HG03520 (cell line): ENCODE results near the gene GTF2H4.

Experiments
- ATAC-seq: cut with Tn5 transposase; IDR thresholded peaks from one replicate; pipeline ENCODE4 v1.9.1; 2021; ENCODE audit warnings: mild to moderate bottlenecking, moderate library complexity; ENCODE audit not compliant: unreplicated experiment

The GTF2H4 gene

GRCh38 chr6:30882204-30882758, 25.7 kb upstream of the GTF2H4 start:
- ATAC-seq = no peak

DNA sequence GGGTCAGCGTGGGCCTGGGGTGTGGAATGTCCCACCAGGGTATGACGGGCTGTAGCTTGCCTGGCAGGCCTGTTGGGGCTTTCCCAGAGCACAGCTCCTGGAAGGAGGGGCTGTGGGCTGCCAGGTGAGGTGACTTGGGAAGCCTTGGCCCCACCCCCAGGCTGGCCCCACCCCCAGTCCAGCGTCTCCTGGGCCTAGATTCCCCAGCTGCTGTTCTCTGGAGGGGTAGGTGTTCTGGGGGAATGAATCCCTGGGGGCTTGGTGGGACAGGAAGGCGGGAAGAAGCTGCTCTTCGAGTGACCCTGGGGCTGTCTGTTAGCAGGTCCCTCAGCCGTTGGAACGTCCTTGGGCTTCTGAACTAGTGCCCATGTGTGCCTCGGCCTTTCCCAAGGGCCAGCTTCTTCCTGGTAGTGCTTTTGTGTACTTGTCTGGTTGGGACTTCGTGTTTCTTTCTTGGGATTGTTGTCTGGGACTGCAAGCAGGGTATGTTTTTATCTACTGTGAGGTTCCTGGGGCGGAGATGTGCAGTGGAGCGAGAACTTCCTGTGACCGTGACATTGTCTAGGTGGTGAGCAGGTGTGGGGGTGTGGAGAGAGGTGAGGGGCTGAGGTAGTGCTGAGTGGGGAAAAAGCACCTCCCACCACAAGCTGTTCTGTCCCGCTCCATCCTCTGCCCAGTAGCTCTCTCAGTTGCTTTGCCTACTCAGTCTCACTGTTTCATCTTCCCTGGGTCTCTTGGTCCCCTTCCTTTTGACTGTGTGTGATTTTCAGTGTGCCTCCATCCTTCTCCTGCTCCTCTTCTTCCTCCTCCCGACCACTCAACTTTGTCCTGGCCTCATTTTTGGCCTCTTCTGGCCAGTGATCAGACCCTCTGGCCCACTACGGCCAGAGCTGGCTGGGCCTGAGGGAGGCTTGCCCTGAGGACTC, 25.0 kb upstream of the GTF2H4 start:
- no peak for ATAC-seq

GRCh38 chr6:30883685-30884520, 24.1 kb upstream of the GTF2H4 start, which contains the start of gene DDR1:
Gene DDR1 (plus strand): TSS chr6:30884519. CDS start chr6:30888730, 4,211 bp downstream.
- ATAC-seq = no peak

DNA sequence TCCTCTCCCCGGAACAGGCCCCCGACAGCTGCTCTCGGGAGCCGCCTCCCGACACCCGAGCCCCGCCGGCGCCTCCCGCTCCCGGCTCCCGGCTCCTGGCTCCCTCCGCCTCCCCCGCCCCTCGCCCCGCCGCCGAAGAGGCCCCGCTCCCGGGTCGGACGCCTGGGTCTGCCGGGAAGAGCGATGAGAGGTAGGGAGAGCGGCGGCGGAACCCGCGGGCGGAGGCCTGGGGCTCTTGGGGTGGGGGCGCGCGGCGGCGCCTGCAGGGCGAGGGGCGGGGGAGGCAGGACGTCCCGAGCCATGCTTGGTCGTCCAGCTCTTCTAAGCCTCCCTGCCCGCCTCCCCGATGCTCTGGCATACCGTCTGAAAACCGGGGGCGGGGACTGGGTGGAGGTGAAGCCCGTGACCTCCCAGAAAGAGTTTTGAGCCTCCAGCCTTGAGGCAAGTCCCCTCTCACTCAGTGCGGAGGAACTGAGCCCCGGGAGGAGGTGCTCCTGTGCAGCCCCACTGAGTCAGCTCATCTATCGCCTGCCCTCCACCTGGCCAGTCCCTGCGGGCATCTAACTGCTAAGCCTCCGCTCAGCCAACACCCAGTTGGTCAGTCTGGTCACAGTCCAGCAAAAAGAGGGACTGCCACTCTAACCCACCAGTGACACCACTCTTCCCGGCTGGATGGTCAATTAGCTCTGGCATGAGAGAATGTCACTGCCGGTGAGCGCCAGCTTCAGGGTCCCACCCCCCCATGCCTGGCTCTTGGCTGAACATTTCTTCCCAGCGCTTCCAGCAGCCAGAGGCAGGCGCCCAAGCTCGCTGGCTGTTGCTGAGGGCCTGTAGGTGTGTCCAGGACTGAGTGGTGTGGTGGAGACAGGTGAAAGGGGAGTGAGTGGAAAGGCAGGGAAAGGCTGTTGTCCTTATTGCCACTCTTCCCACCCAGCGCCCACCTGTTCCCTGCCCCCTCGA, 23.2 kb upstream of the GTF2H4 start:
- ATAC-seq = no peak

- no peak for ATAC-seq
Measured at GRCh38 chr6:30885481-30885998, 22.5 kb upstream of the GTF2H4 start.

DNA sequence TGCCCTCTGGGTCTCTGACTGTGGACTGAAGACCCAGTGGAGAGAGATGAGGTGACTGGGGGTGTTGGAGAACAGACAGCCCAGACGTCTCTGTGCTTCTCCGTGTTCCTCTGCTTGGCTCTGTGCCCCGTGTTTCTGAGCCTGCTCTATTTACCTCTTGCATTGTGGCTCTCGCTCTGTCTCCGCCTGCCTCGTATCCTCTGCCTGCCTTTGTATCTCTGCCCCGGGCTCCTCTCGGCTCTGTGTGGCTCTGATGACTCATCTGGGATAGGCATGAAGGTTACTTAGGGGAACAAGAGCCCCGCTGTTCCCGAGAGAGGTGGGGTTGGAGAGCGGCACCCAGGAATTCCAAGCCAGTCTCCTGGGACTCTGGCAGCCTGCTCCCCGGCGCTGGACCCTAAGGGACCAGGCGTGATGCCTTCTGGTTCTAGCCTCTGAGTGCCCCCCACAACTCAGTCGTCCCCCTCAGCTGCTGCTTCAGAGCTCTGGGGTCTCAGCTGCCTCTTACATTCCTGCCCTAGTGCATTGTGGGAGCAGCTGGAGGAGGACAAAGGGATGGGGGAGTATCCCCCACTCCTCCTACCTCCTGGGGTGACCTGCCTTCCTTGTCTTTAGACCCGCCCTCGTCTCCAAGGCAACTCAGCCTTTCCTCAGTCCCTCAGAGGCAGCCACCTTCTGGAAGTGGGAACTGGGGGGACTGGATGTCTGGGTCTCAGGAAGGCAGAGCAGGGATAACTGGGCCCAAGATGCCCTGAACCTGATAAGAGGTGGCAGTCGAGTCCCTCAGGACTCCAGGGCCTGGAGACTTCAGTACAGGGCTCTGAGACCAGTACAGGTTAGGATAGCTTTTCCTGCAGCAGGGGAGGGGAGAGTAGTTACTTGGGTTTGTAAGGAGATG, 21.8 kb upstream of the GTF2H4 start:
- no peak for ATAC-seq

DNA sequence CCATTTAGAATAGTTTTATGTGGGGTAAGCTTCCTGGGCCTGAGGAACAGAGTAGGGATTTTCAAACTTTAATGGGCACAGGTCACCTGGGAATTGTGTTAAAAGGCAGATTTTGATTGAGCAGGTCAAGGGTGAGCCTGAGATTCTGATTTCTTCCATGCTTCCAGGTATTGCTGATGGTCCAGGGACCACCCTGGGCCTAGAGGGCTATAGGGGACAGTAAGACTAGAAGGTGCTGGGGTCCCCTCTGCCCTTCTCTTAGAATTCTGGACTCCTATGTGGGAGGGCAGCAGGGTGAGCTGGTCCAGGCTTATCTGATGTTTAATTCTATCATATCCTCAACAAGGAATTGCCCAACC, 21.1 kb upstream of the GTF2H4 start:
- ATAC-seq = no peak

- no peak for ATAC-seq
Measured at GRCh38 chr6:30887901-30888815, 19.8 kb upstream of the GTF2H4 start.

DNA sequence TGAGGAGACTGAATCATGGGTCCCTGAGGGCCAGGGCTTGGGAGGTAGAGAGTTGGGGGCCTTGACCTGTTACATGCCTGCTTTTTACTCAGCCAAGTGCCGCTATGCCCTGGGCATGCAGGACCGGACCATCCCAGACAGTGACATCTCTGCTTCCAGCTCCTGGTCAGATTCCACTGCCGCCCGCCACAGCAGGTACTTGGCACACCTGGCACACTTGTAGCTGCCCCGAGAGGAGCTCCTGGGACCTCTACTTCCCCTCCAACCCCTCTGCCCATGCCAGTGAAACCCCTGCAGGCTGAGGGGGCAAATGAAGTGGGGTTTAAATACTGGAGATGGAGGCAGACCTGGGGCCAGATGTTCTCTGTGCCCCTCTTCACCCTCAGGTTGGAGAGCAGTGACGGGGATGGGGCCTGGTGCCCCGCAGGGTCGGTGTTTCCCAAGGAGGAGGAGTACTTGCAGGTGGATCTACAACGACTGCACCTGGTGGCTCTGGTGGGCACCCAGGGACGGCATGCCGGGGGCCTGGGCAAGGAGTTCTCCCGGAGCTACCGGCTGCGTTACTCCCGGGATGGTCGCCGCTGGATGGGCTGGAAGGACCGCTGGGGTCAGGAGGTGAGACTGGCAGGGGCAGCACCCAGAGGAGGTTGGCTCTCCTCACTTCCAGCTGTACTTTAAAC, 19.1 kb upstream of the GTF2H4 start:
- ATAC-seq = no peak

GRCh38 chr6:30889496-30889885, 18.5 kb upstream of the GTF2H4 start:
- no peak for ATAC-seq

GRCh38 chr6:30889921-30890645, 17.9 kb upstream of the GTF2H4 start:
- ATAC-seq = no peak

DNA sequence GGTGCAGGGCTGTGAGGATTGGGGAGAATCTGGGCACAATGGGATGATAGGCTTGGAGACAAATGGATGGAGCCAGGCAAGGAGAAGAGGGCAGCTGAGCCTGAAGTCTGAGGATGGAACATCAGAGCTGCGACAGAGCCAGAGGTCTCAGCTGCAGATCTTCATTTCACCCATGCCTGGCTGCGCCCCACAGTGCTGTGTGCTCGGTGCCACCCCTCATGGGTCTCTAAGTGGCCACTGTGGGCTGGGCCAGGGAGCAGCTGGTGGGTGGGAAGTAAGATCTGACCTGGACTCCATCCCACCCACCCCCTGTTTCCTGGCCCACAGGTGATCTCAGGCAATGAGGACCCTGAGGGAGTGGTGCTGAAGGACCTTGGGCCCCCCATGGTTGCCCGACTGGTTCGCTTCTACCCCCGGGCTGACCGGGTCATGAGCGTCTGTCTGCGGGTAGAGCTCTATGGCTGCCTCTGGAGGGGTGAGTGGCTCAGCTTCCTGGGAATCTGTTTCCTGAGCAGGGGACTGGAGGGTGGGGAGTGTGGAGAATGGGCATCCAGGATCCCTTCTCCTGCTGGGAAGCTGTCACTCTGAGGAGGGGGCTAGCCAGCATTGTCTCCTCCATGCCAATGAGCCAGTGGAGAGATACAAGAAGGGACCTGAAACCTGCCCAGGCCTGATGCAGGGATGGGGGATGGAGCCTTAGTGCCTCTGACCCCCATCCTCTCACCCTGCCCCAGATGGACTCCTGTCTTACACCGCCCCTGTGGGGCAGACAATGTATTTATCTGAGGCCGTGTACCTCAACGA, 17.2 kb upstream of the GTF2H4 start:
- ATAC-seq = no peak

- no peak for ATAC-seq
Measured at GRCh38 chr6:30891450-30891723, 16.6 kb upstream of the GTF2H4 start.

DNA sequence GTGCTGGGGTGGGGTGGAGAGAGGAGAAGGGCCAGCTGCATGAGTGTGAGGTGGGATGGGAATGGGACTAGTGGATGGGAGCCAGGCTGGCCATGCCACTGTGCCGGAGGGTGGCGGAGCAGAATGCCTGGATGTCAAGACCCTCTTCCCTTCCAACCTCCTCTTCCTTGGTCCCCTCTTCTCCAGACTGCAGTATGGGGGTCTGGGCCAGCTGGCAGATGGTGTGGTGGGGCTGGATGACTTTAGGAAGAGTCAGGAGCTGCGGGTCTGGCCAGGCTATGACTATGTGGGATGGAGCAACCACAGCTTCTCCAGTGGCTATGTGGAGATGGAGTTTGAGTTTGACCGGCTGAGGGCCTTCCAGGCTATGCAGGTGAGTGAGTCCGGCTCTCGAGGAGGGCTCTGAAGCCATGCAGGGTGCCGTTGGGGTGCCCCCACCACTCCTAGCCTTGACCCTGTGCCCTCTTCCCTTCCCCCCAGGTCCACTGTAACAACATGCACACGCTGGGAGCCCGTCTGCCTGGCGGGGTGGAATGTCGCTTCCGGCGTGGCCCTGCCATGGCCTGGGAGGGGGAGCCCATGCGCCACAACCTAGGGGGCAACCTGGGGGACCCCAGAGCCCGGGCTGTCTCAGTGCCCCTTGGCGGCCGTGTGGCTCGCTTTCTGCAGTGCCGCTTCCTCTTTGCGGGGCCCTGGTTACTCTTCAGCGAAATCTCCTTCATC, 16.0 kb upstream of the GTF2H4 start:
- no peak for ATAC-seq

DNA sequence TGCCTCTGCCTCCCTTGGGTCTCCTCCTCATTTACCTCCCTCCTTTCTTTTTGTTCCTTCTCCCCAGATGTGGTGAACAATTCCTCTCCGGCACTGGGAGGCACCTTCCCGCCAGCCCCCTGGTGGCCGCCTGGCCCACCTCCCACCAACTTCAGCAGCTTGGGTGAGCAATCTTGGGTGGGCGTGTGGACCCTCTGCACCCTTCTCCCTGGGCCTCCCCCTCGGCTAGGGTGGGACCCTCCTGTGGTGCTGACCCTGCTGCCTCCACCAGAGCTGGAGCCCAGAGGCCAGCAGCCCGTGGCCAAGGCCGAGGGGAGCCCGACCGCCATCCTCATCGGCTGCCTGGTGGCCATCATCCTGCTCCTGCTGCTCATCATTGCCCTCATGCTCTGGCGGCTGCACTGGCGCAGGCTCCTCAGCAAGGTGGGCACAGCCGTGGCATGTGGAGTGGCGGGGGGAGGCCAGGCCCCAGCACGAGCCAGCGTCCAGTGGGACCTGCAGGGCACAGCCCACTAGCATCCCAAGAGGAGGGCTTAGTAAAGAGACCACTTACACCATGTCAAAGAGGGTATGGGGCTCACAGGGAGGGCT, 14.9 kb upstream of the GTF2H4 start:
- no peak for ATAC-seq
